Spleen (tissue), 11 donors: ENCODE results near the gene SRCAP. TPM values are rescaled to one million over a fixed set of nuclear protein-coding genes. Genes with fewer than 3 reads are reported as not detected.

Experiments
- DNase-seq: peaks from one replicate; pipeline ENCODE4 v3.0.0-alpha.2; 2020
- H3K27ac ChIP-seq, 8 donors: fragments of 200-600 bp; sonication (generic) in 7 of 8; 1 replicate in 4 of 8; 2 replicates in 4 of 8; pipeline versions ENCODE4 v1.5.0 to v1.8.0; 2016 to 2021; ENCODE audit warnings: inconsistent platforms in 4 of 8, mild to moderate bottlenecking in 4 of 8, moderate library complexity in 1 of 8
- H3K27me3 ChIP-seq, 7 donors: fragments of 200-600 bp; sonication (generic) in 6 of 7; replicated peaks in 1 of 7; 1 replicate in 4 of 7; 2 replicates in 3 of 7; pipeline versions ENCODE4 v1.5.0 to v1.8.0; 2016 to 2021; ENCODE audit warnings: inconsistent platforms in 3 of 7, mild to moderate bottlenecking in 1 of 7
- H3K36me3 ChIP-seq, 6 donors: fragments of 200-600 bp; sonication (generic) in 5 of 6; 1 replicate in 4 of 6; 2 replicates in 2 of 6; pipeline versions ENCODE4 v1.5.0 to v1.8.0; 2016 to 2021; ENCODE audit warnings: inconsistent platforms in 2 of 6
- H3K4me1 ChIP-seq, 6 donors: fragments of 200-600 bp; sonication (generic) in 5 of 6; 1 replicate in 3 of 6; 2 replicates in 3 of 6; pipeline versions ENCODE4 v1.5.0 to v1.8.0; 2016 to 2021; ENCODE audit warnings: inconsistent platforms in 3 of 6
- H3K4me3 ChIP-seq, 8 donors: fragments of 200-600 bp; sonication (generic) in 7 of 8; 1 replicate in 4 of 8; 2 replicates in 4 of 8; pipeline versions ENCODE4 v1.5.0 to v1.8.0; 2016 to 2021; ENCODE audit warnings: inconsistent platforms in 4 of 8, mild to moderate bottlenecking in 4 of 8, moderate library complexity in 2 of 8
- H3K9me3 ChIP-seq, 8 donors: fragments of 200-600 bp; sonication (generic) in 7 of 8; 1 replicate in 4 of 8; 2 replicates in 4 of 8; pipeline versions ENCODE4 v1.5.0 to v1.8.0; 2016 to 2021; ENCODE audit warnings: inconsistent platforms in 4 of 8
- POLR2A ChIP-seq, 3 donors: fragments of 450-650 bp; IDR thresholded peaks; one replicate each; pipeline ENCODE4 v1.5.1; 2017; ENCODE audit warnings: antibody characterized with exemption in 3 of 3, mild to moderate bottlenecking in 1 of 3
- POLR2AphosphoS5 ChIP-seq, 3 donors: sonication (generic); formaldehyde crosslinking; IDR thresholded peaks; one replicate each; pipeline ENCODE4 v1.5.1; 2017; ENCODE audit warnings: antibody characterized with exemption in 3 of 3
- WGBS, 5 donors: extraction: QIAGEN DNeasy Blood & Tissue Kit in 3 of 5; methylation state at CpG; one replicate each; pipeline versions ENCODE4 v1.1.5 to v1.1.7; 2013 to 2018; 5-methylcytosine and 5-hydroxymethylcytosine counted together
- intact Hi-C: fragments of 100-400 bp; cut with DNase I; formaldehyde crosslinking; loops from one replicate; pipeline ENCODE4 v1.15.0; 2023; ENCODE audit warnings: low total_unique reads
- polyA plus RNA-seq, 3 donors: library from polyadenylated mRNA; stranded (reverse); fragments of 200-250 nt; gene quantifications; one replicate each; pipeline ENCODE4 v1.2.1, GENCODE V29; 2013
- total RNA-seq, 7 donors: library from RNA; depleted of rRNA in 3 of 7; stranded (reverse); fragments of >200 nt in 3 of 7; fragmentation: NEBNext Ultra II Directional in 4 of 7; extraction: Animal tissue kit (Norgen Biotek cat#: 25700) in 4 of 7; gene quantifications; one replicate each; pipeline versions ENCODE4 v1.1.0 to v1.2.1, GENCODE V29; 2016 to 2021
- TF ChIP-seq, protein P1 (sequence below), 11 experiments: fragments of 200-600 bp in 7 of 11; fragments of 450-650 bp in 4 of 11; sonication (generic) in 4 of 11; IDR thresholded peaks in 8 of 11; conservative IDR thresholded peaks in 3 of 11; 1 replicate in 7 of 11; 2 replicates in 4 of 11; pipeline versions ENCODE4 v1.4.0 to v1.8.0; 2016 to 2021; ENCODE audit warnings: antibody characterized with exemption in 11 of 11, inconsistent platforms in 4 of 11, mild to moderate bottlenecking in 1 of 11
- donor health status: healthy with polysubstance abuse.
- donor health status: DM: no; HTN: no; CAD: no; lungs with moderate emphysema.
- donor health status: DM: no; HTN: no; CAD: no.
- donor health status: Bipolar disorder and iron deficiency.
- donor health status: healthy.
- donor health status: DM: no; HTN: no; CAD: no.
- donor health status: DM: yes; HTN: yes; CAD: no.

The SRCAP gene
- total and polyA plus RNA-seq, 10 donors: 1.2 to 85.7 (median 68.3) TPM

DNA sequence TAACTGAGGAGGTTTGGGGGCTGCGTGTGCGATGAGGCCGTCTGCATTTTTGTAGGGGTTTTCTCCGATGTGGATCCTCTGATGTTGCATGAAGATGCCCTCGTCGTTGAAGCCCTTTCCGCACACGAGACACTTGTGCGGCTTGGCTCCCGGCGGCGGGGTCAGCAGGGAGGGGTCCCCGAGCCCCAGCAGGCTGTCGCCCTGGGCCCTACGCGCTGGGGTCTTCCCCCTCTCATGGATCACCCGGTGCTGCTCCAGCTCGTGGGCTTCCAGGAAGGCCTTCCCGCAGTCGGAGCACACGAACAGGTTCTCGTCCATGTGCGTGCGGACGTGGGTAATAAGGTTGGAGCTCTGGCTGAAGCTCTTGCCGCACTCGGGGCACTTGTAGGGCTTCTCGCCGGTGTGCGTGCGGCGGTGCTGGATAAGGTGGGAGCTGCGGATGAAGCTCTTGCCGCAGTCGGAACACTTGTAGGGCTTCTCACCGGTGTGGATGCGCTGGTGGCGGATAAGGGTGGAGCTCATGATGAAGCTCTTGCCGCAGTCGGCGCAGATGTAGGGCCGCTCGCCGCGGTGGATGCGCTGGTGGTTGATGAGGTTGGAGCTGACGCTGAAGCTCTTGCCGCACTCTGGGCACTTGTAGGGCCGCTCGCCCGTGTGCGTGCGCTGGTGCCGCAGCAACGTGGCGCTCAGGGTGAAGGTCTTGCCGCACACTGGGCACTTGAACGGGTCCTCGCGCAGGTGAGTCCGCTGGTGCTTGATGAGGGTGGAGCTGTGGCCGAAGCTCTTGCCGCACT, 83.7 kb downstream of the SRCAP start:
- no peak for DNase-seq
- peaks cover 0 to 51% (median 22%) of the 10 kb centered on the region in 6 donors for H3K4me1 ChIP-seq
- intact Hi-C loops: loop anchor here (10.0 kb wide), 1 partner anchor 62 kb away; no protein-coding TSS in a partner anchor
- H3K36me3 ChIP-seq: peaks cover 0 to 42% (median 24%) of the 10 kb centered on the region in 6 donors
- TF ChIP-seq, protein P1, sequence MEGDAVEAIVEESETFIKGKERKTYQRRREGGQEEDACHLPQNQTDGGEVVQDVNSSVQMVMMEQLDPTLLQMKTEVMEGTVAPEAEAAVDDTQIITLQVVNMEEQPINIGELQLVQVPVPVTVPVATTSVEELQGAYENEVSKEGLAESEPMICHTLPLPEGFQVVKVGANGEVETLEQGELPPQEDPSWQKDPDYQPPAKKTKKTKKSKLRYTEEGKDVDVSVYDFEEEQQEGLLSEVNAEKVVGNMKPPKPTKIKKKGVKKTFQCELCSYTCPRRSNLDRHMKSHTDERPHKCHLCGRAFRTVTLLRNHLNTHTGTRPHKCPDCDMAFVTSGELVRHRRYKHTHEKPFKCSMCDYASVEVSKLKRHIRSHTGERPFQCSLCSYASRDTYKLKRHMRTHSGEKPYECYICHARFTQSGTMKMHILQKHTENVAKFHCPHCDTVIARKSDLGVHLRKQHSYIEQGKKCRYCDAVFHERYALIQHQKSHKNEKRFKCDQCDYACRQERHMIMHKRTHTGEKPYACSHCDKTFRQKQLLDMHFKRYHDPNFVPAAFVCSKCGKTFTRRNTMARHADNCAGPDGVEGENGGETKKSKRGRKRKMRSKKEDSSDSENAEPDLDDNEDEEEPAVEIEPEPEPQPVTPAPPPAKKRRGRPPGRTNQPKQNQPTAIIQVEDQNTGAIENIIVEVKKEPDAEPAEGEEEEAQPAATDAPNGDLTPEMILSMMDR (IDR thresholded peaks at IDR 0.05 in 8 of 11, conservative IDR thresholded peaks at IDR 0.05 in 3 of 11): no peak
- TF ChIP-seq POLR2AphosphoS5 (IDR thresholded peaks at IDR 0.05): peak in 1 of 3 donors; percentile 22
- 95 to 98% (median 95%) methylated on average over 50 to 63 of the region's 63 CpGs for WGBS, 5 donors
- no peak overlapping the region for H3K27ac ChIP-seq
- H3K27me3 ChIP-seq: peaks cover 0 to 18% (median 0%) of the 10 kb centered on the region in 7 donors
- no peaks in the 10 kb centered on the region for H3K9me3 ChIP-seq
- no peak overlapping the region for H3K4me3 ChIP-seq

DNA sequence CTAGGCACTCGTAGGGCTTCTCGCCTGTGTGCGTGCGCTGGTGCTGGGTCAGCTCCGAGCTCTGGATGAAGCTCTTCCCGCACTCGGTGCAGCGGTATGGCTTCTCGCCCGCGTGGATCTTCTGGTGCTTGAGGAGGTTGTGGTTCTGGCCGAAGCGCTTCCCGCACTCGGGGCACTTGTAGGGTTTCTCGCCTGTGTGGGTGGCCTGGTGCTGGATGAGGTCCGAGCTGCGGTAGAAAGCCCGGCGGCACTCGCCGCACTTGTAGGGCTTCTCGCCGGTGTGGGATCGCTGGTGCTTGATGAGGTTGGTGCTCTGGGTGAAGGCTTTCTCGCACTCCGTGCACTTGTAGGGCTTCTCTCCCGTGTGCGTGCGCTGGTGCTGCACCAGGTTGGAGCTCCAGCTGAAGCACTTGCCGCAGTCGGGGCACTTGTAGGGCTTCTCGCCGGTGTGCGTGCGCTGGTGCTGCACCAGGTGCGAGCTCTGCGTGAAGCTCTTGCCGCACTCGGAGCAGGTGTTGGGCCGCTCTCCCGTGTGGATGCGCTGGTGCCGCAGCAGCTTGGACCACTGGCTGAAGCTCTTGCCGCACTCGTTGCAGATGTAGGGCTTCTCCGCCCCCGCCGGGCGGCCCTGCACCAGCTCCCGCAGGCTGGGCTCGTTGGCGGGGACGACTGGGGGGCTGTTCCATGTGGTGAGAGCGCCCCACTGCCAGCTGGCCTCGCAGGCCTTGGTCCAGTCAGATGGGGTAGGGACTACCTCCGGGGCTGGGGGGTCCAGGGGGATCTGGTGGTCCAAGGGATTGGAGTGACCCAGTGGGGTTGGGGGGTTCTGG, 84.5 kb downstream of the SRCAP start:
- Histone ChIP-seq H3K27ac (no peak overlapping the region), H3K9me3 (no peaks in the 10 kb centered on the region), H3K4me3 (no peak overlapping the region), H3K27me3 (peaks cover 0 to 25% (median 0%) of the 10 kb centered on the region in 7 donors), H3K36me3 (peaks cover 0 to 42% (median 24%) of the 10 kb centered on the region in 6 donors), H3K4me1 (peaks cover 0 to 52% (median 26%) of the 10 kb centered on the region in 6 donors)
- intact Hi-C loops: loop anchor here (10.0 kb wide), 1 partner anchor 61 kb away; no protein-coding TSS in a partner anchor
- 93 to 97% (median 96%) methylated on average over 26 to 57 of the region's 57 CpGs for WGBS, 5 donors
- TF ChIP-seq, protein P1 (IDR thresholded peaks at IDR 0.05 in 8 of 11, conservative IDR thresholded peaks at IDR 0.05 in 3 of 11): no peak
- peak in 1 of 3 donors; percentile 19 for TF ChIP-seq POLR2AphosphoS5 (IDR thresholded peaks at IDR 0.05)
- no peak for DNase-seq

DNA sequence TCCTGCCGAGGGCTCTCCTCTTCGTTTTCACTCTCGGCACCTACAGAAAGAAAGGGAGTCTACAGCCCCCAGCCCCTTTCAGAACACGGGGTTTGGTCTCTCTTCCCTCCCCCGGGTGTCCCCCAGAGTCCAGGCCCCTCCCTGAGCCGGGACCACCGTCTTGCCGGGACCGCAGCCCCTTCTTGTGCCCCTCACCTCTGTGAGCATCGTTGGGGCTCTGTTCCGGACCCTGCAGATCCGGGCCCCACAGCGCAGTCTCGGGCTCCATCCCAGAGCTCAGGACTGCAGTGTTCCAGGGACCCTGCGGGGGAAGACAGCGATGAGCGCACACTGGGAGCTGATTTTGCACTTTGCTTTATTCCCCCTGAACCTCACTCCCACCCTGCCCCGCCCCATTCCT, 85.2 kb downstream of the SRCAP start:
- Histone ChIP-seq H3K4me3 (no peak overlapping the region), H3K36me3 (peaks cover 0 to 42% (median 24%) of the 10 kb centered on the region in 6 donors), H3K27ac (no peak overlapping the region), H3K27me3 (peaks cover 0 to 26% (median 0%) of the 10 kb centered on the region in 7 donors), H3K9me3 (no peaks in the 10 kb centered on the region), H3K4me1 (peaks cover 0 to 55% (median 26%) of the 10 kb centered on the region in 6 donors)
- intact Hi-C loops: loop anchor here (10.0 kb wide), 1 partner anchor 61 kb away; no protein-coding TSS in a partner anchor
- no peak for DNase-seq
- WGBS, 5 donors: 90 to 94% (median 91%) methylated on average over 17 to 18 of the region's 18 CpGs
- TF ChIP-seq POLR2AphosphoS5 (IDR thresholded peaks at IDR 0.05): no peak
- TF ChIP-seq POLR2A (IDR thresholded peaks at IDR 0.05): no peak
- TF ChIP-seq, protein P1 (IDR thresholded peaks at IDR 0.05 in 8 of 11, conservative IDR thresholded peaks at IDR 0.05 in 3 of 11): no peak
